ENCODE results near the gene OR4F15. TPM values are rescaled to one million over a fixed set of nuclear protein-coding genes. Genes with fewer than 3 reads are reported as not detected.
"Not testable (repeated sequence)": the region's sequence is repeated elsewhere in the genome, so short reads cannot be mapped to it uniquely, and the experiment has no call there.

OR4F15 gene
- total RNA-seq, 4 donors from 2014 or later: not detected

DNA sequence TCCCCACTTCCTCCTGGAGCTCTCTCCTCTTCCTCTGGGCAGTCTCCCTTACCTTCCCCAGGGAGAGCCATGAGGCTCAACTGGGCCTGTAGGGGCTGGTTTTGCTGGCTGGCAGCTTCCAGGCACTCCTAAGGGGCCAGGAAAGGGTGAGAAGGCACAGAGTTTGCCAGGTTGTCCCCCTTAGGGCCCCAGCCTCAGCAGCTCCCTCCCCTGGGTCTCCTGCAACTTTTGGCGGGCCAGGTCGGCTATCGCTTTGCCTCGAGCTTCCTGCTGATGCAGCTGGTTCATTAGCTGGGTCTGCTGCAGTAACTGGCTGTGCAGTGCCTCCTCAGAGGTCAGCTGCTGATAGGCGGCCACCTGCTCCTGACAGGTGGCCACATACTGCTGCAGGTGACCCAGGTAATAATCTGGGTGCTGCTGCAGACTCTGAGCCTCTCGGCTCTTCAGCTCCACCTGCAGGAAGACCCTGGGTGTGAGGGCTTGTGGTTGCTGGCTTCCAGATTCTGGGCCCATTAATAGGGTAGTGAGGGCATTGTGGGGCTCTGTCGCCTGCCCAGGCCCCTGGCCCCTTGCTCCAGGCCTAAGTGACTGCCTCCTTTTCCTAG is 38.4 kb upstream of the OR4F15 start:
- peaks cover 11% of the 10 kb centered on the region for H3K27me3 ChIP-seq
- ATAC-seq: no peak
- H3K4me3 ChIP-seq: no peak overlapping the region
- WGBS, 2 donors (ENCODE audit: low coverage in 1 of 2): 40% methylated on average over 1 to 2 of the region's 7 CpGs
- H3K36me3 ChIP-seq: peaks cover 0 to 6% of the 10 kb centered on the region in 2 donors
- H3K4me1 ChIP-seq: no peaks in the 10 kb centered on the region
- no peak overlapping the region for H3K27ac ChIP-seq
- TF ChIP-seq POLR2A (IDR thresholded peaks at IDR 0.05) (no peak), CTCF (IDR thresholded peaks at IDR 0.05) (no peak), POLR2AphosphoS5 (IDR thresholded peaks at IDR 0.05) (no peak), EP300 (IDR thresholded peaks at IDR 0.05) (no peak)
- H3K9me3 ChIP-seq: no peaks in the 10 kb centered on the region

DNA sequence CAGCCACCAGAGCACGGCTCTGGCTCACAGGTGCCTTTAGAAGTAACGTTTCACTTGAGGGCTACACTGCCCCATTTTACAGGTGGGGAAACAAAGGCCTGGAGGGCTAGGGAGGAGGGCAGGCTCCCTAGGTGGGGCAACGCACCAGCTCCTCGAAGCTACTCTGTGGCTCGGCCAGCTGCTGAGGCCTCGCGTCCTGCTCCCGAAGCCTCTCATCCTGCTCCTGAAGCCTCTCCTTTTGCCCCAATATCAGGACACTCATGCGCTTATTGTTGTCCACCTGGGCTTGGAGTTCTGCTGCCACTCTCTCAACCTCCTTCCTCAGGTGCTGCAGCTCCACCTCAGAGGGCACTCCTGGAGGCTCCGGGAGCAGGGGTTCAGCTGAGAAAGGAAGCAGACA is 36.9 kb upstream of the OR4F15 start:
- Histone ChIP-seq H3K4me3 (no peak overlapping the region), H3K4me1 (no peaks in the 10 kb centered on the region), H3K36me3 (peaks cover 0 to 6% of the 10 kb centered on the region in 2 donors), H3K27ac (no peak overlapping the region), H3K9me3 (no peaks in the 10 kb centered on the region), H3K27me3 (peaks cover 18% of the 10 kb centered on the region)
- ATAC-seq: no peak
- TF ChIP-seq EP300 (IDR thresholded peaks at IDR 0.05) (no peak), POLR2A (IDR thresholded peaks at IDR 0.05) (no peak), POLR2AphosphoS5 (IDR thresholded peaks at IDR 0.05) (no peak), CTCF (IDR thresholded peaks at IDR 0.05) (no peak)
- no CpG with 5 or more reads among the region's 10 CpGs for WGBS, 2 donors (ENCODE audit: low coverage in 1 of 2)

- H3K4me3 ChIP-seq, H3K9me3 ChIP-seq, H3K4me1 ChIP-seq, H3K27ac ChIP-seq, ATAC-seq, H3K36me3 ChIP-seq: not testable (repeated sequence)
- peaks cover 18% of the 10 kb centered on the region for H3K27me3 ChIP-seq
- WGBS, 2 donors (ENCODE audit: low coverage in 1 of 2): 81 to 100% methylated on average over 1 to 4 of the region's 10 CpGs
These were observed 33.4 kb upstream of the OR4F15 start for GRCh38 chr15:101778576-101778975.

DNA sequence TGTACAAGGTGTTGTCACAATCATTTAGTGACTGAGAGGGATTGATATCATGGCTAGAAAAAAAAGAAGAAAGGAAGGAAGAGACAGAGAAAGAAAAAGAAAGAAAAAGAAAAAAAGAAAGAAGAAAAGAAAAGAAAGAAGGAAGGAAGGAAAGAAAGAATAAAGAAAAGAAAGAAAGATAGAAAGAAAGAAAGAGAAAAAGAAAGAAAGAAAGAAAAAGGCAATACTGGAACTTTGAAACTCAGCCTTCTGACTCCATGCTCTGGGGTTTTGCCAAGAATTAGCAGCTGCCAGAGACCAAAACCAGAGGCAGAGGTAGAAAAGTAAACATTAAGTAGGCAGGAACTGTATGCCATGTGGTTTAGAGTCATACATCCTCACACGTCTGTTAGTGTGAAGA is 31.8 kb upstream of the OR4F15 start:
- H3K27me3 ChIP-seq: peaks cover 18% of the 10 kb centered on the region
- 13% methylated on average over 1 of the region's 1 CpG; no CpG with 5 or more reads in 1 of the 2 donors for WGBS, 2 donors (ENCODE audit: low coverage in 1 of 2)
- H3K4me1 ChIP-seq, H3K27ac ChIP-seq, H3K36me3 ChIP-seq, H3K9me3 ChIP-seq, H3K4me3 ChIP-seq, ATAC-seq: not testable (repeated sequence)

- TF ChIP-seq POLR2AphosphoS5 (IDR thresholded peaks at IDR 0.05): no peak
- TF ChIP-seq POLR2A (IDR thresholded peaks at IDR 0.05): no peak
- no peak for TF ChIP-seq EP300 (IDR thresholded peaks at IDR 0.05)
- TF ChIP-seq CTCF (IDR thresholded peaks at IDR 0.05): no peak
- H3K36me3 ChIP-seq: no peaks in the 10 kb centered on the region
- no peak overlapping the region for H3K27ac ChIP-seq
- H3K4me1 ChIP-seq: no peaks in the 10 kb centered on the region
- 100% methylated on average over 2 of the region's 9 CpGs; no CpG with 5 or more reads in 1 of the 2 donors for WGBS, 2 donors (ENCODE audit: low coverage in 1 of 2)
- H3K9me3 ChIP-seq: no peaks in the 10 kb centered on the region
- peaks cover 18% of the 10 kb centered on the region for H3K27me3 ChIP-seq
- H3K4me3 ChIP-seq: no peak overlapping the region
- no peak for ATAC-seq
These were observed 30.1 kb upstream of the OR4F15 start for GRCh38 chr15:101781928-101782327.

DNA sequence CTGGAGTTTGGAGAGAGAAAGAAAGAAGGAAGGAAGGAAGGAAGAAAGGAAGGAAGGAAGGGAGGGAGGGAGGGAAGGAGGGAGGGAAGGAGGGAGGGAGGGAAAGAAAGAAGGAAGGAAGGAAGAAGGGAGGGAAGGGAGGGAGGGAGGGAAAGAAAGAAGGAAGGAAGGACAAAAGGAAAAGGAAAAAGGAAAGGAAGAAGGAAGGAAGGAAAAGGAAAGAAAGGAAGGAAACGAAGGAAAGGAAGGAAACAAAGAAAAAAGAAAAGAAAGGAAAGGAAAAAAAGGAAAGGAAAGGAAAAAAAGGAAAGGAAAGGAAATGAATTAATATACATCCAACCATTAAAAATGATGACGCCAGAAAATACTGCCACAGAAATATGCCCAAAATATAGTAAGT is 27.4 kb upstream of the OR4F15 start:
- ATAC-seq: no peak
- WGBS, 2 donors (ENCODE audit: low coverage in 1 of 2): 22 to 58% methylated on average over 2 of the region's 2 CpGs

GRCh38 chr15:101786422-101786821 is 25.6 kb upstream of the OR4F15 start:
- WGBS, 2 donors (ENCODE audit: low coverage in 1 of 2): 68 to 69% methylated on average over 2 of the region's 2 CpGs
- H3K27ac ChIP-seq, H3K9me3 ChIP-seq, H3K36me3 ChIP-seq, H3K27me3 ChIP-seq, H3K4me3 ChIP-seq, ATAC-seq, H3K4me1 ChIP-seq: not testable (repeated sequence)

More for the DNA sequence above, 27.4 kb upstream of the OR4F15 start:
- TF ChIP-seq POLR2A (IDR thresholded peaks at IDR 0.05): no peak
- no peak for TF ChIP-seq CTCF (IDR thresholded peaks at IDR 0.05)
- no peak for TF ChIP-seq EP300 (IDR thresholded peaks at IDR 0.05)
- no peak for TF ChIP-seq POLR2AphosphoS5 (IDR thresholded peaks at IDR 0.05)
- Histone ChIP-seq H3K27ac (no peak overlapping the region), H3K9me3 (no peaks in the 10 kb centered on the region), H3K4me3 (no peak overlapping the region), H3K36me3 (no peaks in the 10 kb centered on the region), H3K27me3 (no peaks in the 10 kb centered on the region), H3K4me1 (no peaks in the 10 kb centered on the region)

- not testable (repeated sequence) for H3K4me3 ChIP-seq, ATAC-seq, H3K36me3 ChIP-seq, H3K27me3 ChIP-seq, H3K27ac ChIP-seq, H3K4me1 ChIP-seq, H3K9me3 ChIP-seq
- 66 to 72% methylated on average over 2 of the region's 2 CpGs for WGBS, 2 donors (ENCODE audit: low coverage in 1 of 2)
These were observed 24.0 kb upstream of the OR4F15 start for GRCh38 chr15:101788001-101788400.
